ENCODE data around the gene ORM1. TPM values are rescaled to one million over a fixed set of nuclear protein-coding genes. Genes with fewer than 3 reads are reported as not detected.

Gene ORM1
- total RNA-seq, 1 donor from 2014 or later: not detected

DNA sequence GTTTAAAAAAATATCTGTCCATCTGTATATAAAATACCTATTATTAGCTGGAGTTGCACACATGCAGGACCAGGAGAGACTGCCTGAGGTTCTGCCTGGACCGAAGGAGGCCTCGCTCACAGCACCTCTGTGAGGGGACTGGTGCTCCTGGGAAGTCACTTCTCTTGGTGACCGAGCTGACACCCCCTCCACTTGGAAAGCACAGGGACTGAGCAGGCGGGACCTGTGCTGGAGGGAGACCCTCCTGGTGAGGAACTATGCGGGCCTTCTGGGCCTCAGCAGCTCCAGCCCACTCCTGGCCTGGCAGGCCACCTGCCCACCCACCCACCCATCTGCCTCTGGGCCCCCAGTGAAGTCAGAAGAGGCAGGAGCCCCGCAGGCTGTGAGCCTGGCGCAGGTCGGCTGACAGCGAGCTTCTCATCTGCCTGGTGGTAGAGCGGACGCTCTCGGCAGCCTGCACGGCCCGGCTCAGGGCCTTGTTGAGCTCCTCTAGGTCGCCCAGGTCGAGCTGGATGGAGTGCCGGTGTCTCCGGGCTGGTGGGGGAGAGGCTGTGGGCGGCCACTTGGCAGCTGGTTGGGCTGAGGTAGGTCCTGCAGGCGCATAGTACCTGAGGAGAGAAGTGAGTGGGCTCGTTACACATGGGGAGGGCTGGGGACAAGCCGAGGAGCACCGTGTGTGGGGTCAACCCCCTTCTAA lies 13.9 kb downstream of the ORM1 start:
- DNase-seq (ENCODE audit: low spot score): no peak

DNA sequence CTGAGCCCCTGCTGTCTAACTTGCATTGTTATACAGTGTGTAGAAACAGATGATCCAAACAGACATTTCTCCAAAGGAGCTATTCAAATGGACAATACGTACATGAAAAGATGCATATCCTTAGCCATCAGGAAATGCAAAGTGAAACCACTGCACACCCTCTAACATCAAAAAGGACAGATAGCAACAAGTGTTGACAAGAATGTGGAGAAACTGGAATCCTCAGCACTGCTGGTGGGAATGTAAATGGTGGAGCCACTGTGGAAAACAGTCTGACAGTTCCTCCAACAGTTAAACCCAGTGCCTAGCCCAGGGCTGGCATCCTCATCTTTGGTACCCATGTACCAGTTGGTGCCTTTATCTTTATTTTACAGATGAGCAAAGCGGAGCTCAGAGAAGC lies 15.3 kb downstream of the ORM1 start:
- DNase-seq (ENCODE audit: low spot score): no peak
- intact Hi-C loops (cut with DNase I): no loop called here

More for the DNA sequence above, 13.9 kb downstream of the ORM1 start:
- intact Hi-C loops (cut with DNase I): no loop called here

GRCh38 chr9:114339130-114339908 lies 16.4 kb downstream of the ORM1 start:
- intact Hi-C loops (cut with DNase I): no loop called here
- DNase-seq (ENCODE audit: low spot score): no peak

- intact Hi-C loops (cut with DNase I): no loop called here
- no peak for DNase-seq (ENCODE audit: low spot score)
These were observed 18.4 kb downstream of the ORM1 start for GRCh38 chr9:114341152-114341830.

DNA sequence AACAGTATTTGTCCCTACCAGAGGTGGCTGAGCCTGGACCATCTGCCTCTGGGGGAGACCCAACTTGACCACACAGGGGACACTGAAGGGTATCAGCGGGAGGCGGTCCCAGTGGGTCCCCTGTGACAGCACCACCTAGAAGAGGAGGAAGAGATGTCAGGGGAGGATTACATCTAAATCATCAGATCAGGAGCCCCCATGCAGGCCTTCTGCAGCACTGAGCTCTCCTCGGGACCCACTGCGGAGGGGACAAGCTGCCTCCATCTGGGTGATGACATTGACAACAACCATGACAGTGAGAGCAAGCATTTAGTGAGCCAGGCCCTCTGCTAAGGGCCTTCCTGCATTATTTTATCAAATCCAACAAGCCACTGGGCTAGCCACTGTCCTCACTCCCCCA lies 19.1 kb downstream of the ORM1 start:
- DNase-seq (ENCODE audit: low spot score): no peak
- intact Hi-C loops (cut with DNase I): no loop called here

DNA sequence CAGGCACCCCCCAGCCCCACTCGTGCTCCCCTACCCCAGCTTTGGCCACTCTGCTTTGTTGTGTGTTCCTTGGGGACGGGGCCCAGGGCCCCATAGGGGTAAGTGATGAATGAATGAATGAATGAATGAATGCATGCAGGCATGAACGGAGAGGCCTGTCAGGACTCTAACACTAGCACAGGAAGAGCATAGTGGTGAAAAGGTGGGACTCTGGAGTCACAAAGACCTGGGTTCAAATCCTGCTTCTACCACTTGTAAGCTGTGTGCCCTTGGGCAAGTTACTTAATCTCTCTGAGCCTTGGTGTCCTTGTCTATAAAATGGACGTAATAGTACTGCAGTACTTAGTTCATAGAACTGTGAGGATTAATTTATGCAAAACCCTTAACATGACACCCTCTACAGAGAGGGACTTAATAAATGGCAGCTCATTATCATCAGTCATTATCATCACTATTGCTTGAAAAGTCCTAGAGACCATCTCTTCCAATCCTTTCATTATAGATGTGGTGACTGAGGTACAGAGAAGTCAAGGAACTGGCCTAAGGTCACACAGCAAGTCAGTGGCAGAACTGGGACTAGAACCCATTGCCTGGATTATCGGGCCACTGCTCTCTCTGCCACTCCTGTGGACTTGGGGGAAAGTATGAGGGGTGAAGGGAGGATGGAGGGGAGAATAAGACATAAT lies 20.0 kb downstream of the ORM1 start:
- intact Hi-C loops (cut with DNase I): no loop called here
- DNase-seq (ENCODE audit: low spot score): no peak

DNA sequence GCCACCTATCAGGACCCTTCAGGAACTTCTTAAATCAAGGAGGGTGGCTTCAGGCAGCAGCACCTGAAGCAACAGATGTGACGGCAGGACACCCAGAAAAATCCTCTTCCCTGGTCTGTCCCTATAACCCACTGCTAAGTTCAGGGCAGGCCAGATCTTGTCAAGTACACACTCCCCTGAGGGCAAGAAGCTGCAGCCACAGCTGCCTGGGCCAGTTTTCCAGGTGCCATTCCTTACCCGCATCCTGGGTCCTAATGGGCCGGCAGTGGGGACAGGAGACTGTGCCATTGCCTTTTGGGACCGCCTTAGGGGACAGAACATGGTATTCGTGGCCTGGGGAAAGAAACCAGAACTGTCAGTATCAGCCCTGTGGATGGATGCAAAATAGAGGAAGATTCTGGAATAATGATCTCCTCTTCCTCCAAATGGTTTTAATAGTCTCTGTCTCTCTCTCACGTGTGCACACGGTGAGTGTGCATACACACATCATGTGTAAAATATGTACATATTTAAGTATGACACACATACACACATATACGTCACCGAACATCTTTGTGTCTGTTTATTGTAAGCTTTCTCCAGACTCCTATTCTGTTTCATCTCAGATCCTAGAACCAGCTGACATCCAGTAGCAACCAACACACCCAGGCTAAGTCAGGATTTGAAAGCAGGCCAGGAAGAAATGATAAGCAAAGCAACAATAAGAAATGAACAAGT lies 20.7 kb downstream of the ORM1 start:
- DNase-seq (ENCODE audit: low spot score): no peak
- intact Hi-C loops (cut with DNase I): no loop called here

GRCh38 chr9:114344188-114344566 lies 21.3 kb downstream of the ORM1 start:
- no peak for DNase-seq (ENCODE audit: low spot score)
- intact Hi-C loops (cut with DNase I): no loop called here

DNA sequence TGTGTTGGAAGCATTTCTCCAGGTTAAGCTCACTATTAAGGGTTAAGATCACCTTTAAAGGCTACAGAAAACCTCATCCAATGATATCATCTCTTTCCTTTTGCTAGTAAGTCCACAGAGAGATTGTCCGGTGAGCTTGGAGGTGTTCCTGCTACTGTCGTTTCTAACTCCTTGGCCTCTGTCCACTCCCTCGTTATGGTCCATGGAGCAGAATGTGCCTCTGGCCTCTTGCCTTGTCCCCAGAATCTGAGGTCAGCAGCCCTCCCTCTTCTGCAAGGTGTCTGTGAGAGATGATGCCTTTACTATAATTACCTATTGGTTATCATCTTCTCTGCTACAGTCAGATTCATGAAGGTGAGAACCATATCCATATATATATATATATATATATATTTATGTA lies 21.8 kb downstream of the ORM1 start:
- no peak for DNase-seq (ENCODE audit: low spot score)
- intact Hi-C loops (cut with DNase I): no loop called here

- intact Hi-C loops (cut with DNase I): no loop called here
- DNase-seq (ENCODE audit: low spot score): no peak
These were observed 22.7 kb downstream of the ORM1 start for GRCh38 chr9:114345493-114346065.

GRCh38 chr9:114346146-114346545 lies 23.2 kb downstream of the ORM1 start:
- intact Hi-C loops (cut with DNase I): no loop called here

GRCh38 chr9:114347675-114348074 lies 24.8 kb downstream of the ORM1 start:
- intact Hi-C loops (cut with DNase I): no loop called here
- DNase-seq (ENCODE audit: low spot score): no peak

More at GRCh38 chr9:114346146-114346545, 23.2 kb downstream of the ORM1 start:
- no peak for DNase-seq (ENCODE audit: low spot score)

- intact Hi-C loops (cut with DNase I): no loop called here
- DNase-seq (ENCODE audit: low spot score): no peak
These were observed 25.5 kb downstream of the ORM1 start for GRCh38 chr9:114348261-114348905.

- intact Hi-C loops (cut with DNase I): no loop called here
- no peak for DNase-seq (ENCODE audit: low spot score)
These were observed 26.1 kb downstream of the ORM1 start for GRCh38 chr9:114348906-114349482.

- intact Hi-C loops (cut with DNase I): no loop called here
- DNase-seq (ENCODE audit: low spot score): no peak
These were observed 27.0 kb downstream of the ORM1 start for GRCh38 chr9:114349713-114350480.

DNA sequence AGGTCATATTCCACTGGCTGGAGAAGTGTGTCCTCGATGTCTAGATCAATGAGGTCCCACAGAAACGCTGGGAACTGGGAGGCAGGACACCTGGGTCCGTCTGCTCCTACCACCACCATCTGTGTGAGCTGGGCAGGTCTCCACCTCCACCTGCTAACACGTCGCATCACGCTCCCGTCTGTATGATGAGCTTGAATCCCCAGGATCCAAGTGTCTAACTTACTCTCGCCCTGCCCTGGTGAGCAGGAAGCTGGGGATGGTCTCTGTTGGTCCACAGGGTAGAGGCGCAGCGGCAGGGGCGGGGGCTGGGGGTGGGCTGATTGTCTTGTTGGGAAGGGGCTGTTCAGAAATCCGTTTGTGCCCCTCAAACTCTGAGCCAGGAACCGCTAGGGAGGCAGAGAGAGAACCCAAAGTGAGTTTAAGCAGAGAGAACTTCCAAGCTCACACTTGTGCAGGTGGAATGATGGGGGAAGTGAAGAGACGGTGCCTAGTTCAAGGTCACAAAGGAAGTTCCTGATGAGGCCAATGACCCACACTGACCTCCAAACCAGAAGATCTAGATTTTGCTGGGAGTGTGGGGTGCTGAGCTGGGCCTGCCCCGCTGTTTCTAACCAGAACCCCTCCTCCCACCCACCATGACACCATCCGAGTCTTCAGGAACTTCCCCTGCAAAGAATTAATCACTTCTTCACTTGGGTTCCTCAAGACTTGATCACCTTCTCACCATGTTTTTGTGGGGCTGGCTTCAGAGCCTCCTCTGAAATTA lies 27.9 kb downstream of the ORM1 start:
- no peak for DNase-seq (ENCODE audit: low spot score)
- intact Hi-C loops (cut with DNase I): no loop called here

- no peak for DNase-seq (ENCODE audit: low spot score)
- intact Hi-C loops (cut with DNase I): no loop called here
These were observed 29.0 kb downstream of the ORM1 start for GRCh38 chr9:114351932-114352331.

Data from cardiac septum (tissue), 1 donor.